Measurements from ENCODE around the gene GNG7. TPM values are rescaled to one million over a fixed set of nuclear protein-coding genes. Genes with fewer than 3 reads are reported as not detected.
A peak's percentile ranks its signal among the peaks of the same experiment; 100 is the strongest.

Gene GNG7
- total and polyA plus RNA-seq, 10 of the 15 experiments (the other 5 are each of a cell fraction or from before 2014, with no cell fraction given) = 1.9 to 13.6 (median 6.5) TPM

DNA sequence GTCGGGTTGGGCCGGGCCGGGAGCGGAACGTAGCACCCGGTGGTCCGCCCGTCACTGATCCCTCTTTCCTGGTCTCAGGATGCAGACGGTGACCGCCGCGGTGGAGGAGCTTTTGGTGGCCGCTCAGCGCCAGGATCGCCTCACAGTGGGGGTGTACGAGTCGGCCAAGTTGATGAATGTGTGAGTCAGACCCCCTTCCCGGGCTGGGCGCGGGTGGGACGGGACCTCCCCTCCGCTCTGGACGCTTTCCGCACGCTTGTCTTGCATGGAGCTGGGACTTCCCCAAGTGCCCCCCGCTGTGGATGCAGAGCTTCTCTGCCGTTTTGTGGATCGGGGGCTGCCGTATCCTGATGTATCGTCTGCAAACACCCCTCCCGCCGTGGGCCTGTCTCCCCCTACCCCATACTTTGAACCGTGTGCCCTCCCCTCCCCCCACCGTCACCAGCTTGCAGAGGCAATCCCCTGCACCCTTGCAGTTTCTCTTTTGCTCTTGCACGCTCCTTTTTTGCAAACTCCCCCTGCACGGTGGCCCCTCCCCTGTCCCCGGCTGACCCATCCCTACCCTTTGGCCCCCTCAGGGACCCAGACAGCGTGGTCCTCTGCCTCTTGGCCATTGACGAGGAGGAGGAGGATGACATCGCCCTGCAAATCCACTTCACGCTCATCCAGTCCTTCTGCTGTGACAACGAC, 225.9 kb downstream of the GNG7 start (continued):
- TF ChIP-seq, protein P1, sequence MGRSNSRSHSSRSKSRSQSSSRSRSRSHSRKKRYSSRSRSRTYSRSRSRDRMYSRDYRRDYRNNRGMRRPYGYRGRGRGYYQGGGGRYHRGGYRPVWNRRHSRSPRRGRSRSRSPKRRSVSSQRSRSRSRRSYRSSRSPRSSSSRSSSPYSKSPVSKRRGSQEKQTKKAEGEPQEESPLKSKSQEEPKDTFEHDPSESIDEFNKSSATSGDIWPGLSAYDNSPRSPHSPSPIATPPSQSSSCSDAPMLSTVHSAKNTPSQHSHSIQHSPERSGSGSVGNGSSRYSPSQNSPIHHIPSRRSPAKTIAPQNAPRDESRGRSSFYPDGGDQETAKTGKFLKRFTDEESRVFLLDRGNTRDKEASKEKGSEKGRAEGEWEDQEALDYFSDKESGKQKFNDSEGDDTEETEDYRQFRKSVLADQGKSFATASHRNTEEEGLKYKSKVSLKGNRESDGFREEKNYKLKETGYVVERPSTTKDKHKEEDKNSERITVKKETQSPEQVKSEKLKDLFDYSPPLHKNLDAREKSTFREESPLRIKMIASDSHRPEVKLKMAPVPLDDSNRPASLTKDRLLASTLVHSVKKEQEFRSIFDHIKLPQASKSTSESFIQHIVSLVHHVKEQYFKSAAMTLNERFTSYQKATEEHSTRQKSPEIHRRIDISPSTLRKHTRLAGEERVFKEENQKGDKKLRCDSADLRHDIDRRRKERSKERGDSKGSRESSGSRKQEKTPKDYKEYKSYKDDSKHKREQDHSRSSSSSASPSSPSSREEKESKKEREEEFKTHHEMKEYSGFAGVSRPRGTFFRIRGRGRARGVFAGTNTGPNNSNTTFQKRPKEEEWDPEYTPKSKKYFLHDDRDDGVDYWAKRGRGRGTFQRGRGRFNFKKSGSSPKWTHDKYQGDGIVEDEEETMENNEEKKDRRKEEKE (IDR thresholded peaks at IDR 0.05) = no peak
- no peak for TF ChIP-seq BMI1 (IDR thresholded peaks at IDR 0.05; ENCODE audit: borderline replicate concordance)
- no peak; the same call in 1 of the 2 replicates for TF ChIP-seq FOXM1 (IDR thresholded peaks at IDR 0.05; ENCODE audit: low read depth, low read length)
- no peak for TF ChIP-seq BCL11A (IDR thresholded peaks at IDR 0.05; ENCODE audit: low read depth, low read length)
- no peak for TF ChIP-seq ZBTB40 (IDR thresholded peaks at IDR 0.05; ENCODE audit: borderline replicate concordance)
- no peak for TF ChIP-seq RFX5 (IDR thresholded peaks at IDR 0.05; ENCODE audit: low read depth, low read length)
- no peak for TF ChIP-seq POU2F2 (IDR thresholded peaks at IDR 0.05; ENCODE audit: borderline replicate concordance, low read depth, low read length)
- 0 out of 2 replicates have a peak, but pooled peaks have one; percentile 27 for TF ChIP-seq CREB1 (IDR thresholded peaks at IDR 0.05; ENCODE audit: low read depth)
- no peak for TF ChIP-seq SRF (IDR thresholded peaks at IDR 0.05; ENCODE audit: low read depth in 2 of 2, low read length in 2 of 2)
- no peak; the same call in 1 of the 2 replicates for TF ChIP-seq NBN (IDR thresholded peaks at IDR 0.05)
- TF ChIP-seq, protein P2, sequence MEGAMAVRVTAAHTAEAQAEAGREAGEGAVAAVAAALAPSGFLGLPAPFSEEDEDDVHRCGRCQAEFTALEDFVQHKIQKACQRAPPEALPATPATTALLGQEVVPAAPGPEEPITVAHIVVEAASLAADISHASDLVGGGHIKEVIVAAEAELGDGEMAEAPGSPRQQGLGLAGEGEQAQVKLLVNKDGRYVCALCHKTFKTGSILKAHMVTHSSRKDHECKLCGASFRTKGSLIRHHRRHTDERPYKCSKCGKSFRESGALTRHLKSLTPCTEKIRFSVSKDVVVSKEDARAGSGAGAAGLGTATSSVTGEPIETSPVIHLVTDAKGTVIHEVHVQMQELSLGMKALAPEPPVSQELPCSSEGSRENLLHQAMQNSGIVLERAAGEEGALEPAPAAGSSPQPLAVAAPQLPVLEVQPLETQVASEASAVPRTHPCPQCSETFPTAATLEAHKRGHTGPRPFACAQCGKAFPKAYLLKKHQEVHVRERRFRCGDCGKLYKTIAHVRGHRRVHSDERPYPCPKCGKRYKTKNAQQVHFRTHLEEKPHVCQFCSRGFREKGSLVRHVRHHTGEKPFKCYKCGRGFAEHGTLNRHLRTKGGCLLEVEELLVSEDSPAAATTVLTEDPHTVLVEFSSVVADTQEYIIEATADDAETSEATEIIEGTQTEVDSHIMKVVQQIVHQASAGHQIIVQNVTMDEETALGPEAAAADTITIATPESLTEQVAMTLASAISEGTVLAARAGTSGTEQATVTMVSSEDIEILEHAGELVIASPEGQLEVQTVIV (IDR thresholded peaks at IDR 0.05; ENCODE audit: borderline replicate concordance, partially characterized antibody) = no peak
- no peak for TF ChIP-seq ZNF622 (IDR thresholded peaks at IDR 0.05)
- no peak for TF ChIP-seq SIX5 (IDR thresholded peaks at IDR 0.05; ENCODE audit: low read depth, low read length, severe bottlenecking)
- TF ChIP-seq, protein P3, sequence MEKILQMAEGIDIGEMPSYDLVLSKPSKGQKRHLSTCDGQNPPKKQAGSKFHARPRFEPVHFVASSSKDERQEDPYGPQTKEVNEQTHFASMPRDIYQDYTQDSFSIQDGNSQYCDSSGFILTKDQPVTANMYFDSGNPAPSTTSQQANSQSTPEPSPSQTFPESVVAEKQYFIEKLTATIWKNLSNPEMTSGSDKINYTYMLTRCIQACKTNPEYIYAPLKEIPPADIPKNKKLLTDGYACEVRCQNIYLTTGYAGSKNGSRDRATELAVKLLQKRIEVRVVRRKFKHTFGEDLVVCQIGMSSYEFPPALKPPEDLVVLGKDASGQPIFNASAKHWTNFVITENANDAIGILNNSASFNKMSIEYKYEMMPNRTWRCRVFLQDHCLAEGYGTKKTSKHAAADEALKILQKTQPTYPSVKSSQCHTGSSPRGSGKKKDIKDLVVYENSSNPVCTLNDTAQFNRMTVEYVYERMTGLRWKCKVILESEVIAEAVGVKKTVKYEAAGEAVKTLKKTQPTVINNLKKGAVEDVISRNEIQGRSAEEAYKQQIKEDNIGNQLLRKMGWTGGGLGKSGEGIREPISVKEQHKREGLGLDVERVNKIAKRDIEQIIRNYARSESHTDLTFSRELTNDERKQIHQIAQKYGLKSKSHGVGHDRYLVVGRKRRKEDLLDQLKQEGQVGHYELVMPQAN (conservative IDR thresholded peaks at IDR 0.05) = 0 out of 2 replicates have a peak, but pooled peaks have one; percentile 42
- no peak for TF ChIP-seq CHD2 (IDR thresholded peaks at IDR 0.05; ENCODE audit: borderline replicate concordance, low read depth, low read length)
- no peak for TF ChIP-seq STAT1 (conservative IDR thresholded peaks at IDR 0.05)
- TF ChIP-seq RAD51 (IDR thresholded peaks at IDR 0.05) = no peak
- TF ChIP-seq YBX1 (IDR thresholded peaks at IDR 0.05) = no peak
- no peak for TF ChIP-seq KLF5 (IDR thresholded peaks at IDR 0.05; ENCODE audit: partially characterized antibody)
- TF ChIP-seq ZNF24 (IDR thresholded peaks at IDR 0.05) = no peak

Data from GM12878 (cell line).